ENCODE data around the gene TMEM150B. TPM values are rescaled to one million over a fixed set of nuclear protein-coding genes. Genes with fewer than 3 reads are reported as not detected.

TMEM150B gene
- total and polyA plus RNA-seq, 2 donors (not counting 1 experiment from before 2014, with no cell fraction given) = not detected

DNA sequence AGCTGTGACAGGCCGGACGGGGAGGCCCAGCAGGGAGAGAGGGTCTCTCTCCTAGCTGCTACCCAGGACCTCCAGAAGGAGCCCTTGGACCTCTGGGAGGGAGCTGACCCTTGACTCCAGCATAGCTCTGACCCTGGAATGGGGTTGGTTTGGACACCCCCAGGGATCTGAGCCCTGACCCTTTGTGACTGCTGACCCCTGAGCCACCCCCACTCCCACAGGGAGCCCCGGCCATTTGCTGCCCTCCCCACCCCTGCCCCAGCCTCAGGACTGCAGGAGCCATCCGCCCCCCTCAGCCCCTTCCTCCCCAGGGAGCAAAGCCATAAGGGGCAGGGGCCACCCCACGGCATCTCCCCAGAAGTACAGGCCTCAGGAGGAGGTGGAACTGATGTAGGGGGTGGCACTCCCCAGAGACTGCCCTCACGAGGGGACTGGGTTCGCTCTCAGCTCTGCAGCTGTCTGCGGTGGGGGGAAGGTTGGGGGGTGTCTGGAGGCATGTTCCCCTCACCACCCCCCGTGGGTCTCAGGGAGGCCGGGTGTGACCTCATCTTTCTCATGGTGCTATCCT is 22.4 kb upstream of the TMEM150B start:
- TF ChIP-seq EZH2 (IDR thresholded peaks at IDR 0.05; ENCODE audit: low read length, missing control alignments) = no peak
- TF ChIP-seq, protein P1, sequence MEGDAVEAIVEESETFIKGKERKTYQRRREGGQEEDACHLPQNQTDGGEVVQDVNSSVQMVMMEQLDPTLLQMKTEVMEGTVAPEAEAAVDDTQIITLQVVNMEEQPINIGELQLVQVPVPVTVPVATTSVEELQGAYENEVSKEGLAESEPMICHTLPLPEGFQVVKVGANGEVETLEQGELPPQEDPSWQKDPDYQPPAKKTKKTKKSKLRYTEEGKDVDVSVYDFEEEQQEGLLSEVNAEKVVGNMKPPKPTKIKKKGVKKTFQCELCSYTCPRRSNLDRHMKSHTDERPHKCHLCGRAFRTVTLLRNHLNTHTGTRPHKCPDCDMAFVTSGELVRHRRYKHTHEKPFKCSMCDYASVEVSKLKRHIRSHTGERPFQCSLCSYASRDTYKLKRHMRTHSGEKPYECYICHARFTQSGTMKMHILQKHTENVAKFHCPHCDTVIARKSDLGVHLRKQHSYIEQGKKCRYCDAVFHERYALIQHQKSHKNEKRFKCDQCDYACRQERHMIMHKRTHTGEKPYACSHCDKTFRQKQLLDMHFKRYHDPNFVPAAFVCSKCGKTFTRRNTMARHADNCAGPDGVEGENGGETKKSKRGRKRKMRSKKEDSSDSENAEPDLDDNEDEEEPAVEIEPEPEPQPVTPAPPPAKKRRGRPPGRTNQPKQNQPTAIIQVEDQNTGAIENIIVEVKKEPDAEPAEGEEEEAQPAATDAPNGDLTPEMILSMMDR (conservative IDR thresholded peaks at IDR 0.05 in 1 of 2, IDR thresholded peaks at IDR 0.05 in 1 of 2; ENCODE audit: low read depth in 1 of 2, low read length in 2 of 2) = no peak
- DNase-seq (ENCODE audit: low read depth in 2 of 2) = no peak
- H3K4me3 ChIP-seq (replicated peaks in 1 of 4; ENCODE audit: control extremely low read depth in 1 of 4, insufficient read depth in 1 of 4, low read depth in 3 of 4, low read length in 4 of 4) = no peak overlapping the region
- no peaks in the 10 kb centered on the region for H3K9me3 ChIP-seq (ENCODE audit: control insufficient read depth, insufficient read depth, low read depth, low read length)
- no peak overlapping the region for H3K9ac ChIP-seq (ENCODE audit: insufficient read depth, low read length)
- no peak overlapping the region for H2AFZ ChIP-seq (ENCODE audit: low read length)
- H3K79me2 ChIP-seq (ENCODE audit: control insufficient read depth, insufficient read depth, low read length) = no peaks in the 10 kb centered on the region
- H3K36me3 ChIP-seq (ENCODE audit: control insufficient read depth, insufficient read depth, low read length) = peaks cover 2% of the 10 kb centered on the region
- no peak overlapping the region for H3K27ac ChIP-seq (ENCODE audit: insufficient read depth, low read length)
- peaks cover 2% of the 10 kb centered on the region for H3K4me1 ChIP-seq (ENCODE audit: control insufficient read depth, extremely low read depth, insufficient read depth, low read length)
- peaks cover 13% of the 10 kb centered on the region for H3K27me3 ChIP-seq (ENCODE audit: control insufficient read depth, insufficient read depth, low read length)
- no peak overlapping the region for H3K4me2 ChIP-seq (ENCODE audit: extremely low read depth, insufficient read depth, low read length)
- no peaks in the 10 kb centered on the region for H4K20me1 ChIP-seq (ENCODE audit: control insufficient read depth, extremely low read depth, insufficient read depth, low read length)

GRCh38 chr19:55346725-55347441 is 21.7 kb upstream of the TMEM150B start:
- no peak overlapping the region for H3K27ac ChIP-seq (ENCODE audit: insufficient read depth, low read length)
- H3K9me3 ChIP-seq (ENCODE audit: control insufficient read depth, insufficient read depth, low read depth, low read length) = no peaks in the 10 kb centered on the region
- H3K79me2 ChIP-seq (ENCODE audit: control insufficient read depth, insufficient read depth, low read length) = no peaks in the 10 kb centered on the region
- peaks cover 7% of the 10 kb centered on the region for H3K27me3 ChIP-seq (ENCODE audit: control insufficient read depth, insufficient read depth, low read length)
- no peak overlapping the region for H3K9ac ChIP-seq (ENCODE audit: insufficient read depth, low read length)
- peaks cover 2% of the 10 kb centered on the region for H3K4me1 ChIP-seq (ENCODE audit: control insufficient read depth, extremely low read depth, insufficient read depth, low read length)
- no peak for TF ChIP-seq EZH2 (IDR thresholded peaks at IDR 0.05; ENCODE audit: low read length, missing control alignments)
- TF ChIP-seq, protein P1 (conservative IDR thresholded peaks at IDR 0.05 in 1 of 2, IDR thresholded peaks at IDR 0.05 in 1 of 2; ENCODE audit: low read depth in 1 of 2, low read length in 2 of 2) = no peak
- H4K20me1 ChIP-seq (ENCODE audit: control insufficient read depth, extremely low read depth, insufficient read depth, low read length) = no peaks in the 10 kb centered on the region
- no peak overlapping the region for H3K4me3 ChIP-seq (replicated peaks in 1 of 4; ENCODE audit: control extremely low read depth in 1 of 4, insufficient read depth in 1 of 4, low read depth in 3 of 4, low read length in 4 of 4)
- no peak overlapping the region for H2AFZ ChIP-seq (ENCODE audit: low read length)
- H3K4me2 ChIP-seq (ENCODE audit: extremely low read depth, insufficient read depth, low read length) = no peak overlapping the region
- no peak for DNase-seq (ENCODE audit: low read depth in 2 of 2)
- H3K36me3 ChIP-seq (ENCODE audit: control insufficient read depth, insufficient read depth, low read length) = peaks cover 2% of the 10 kb centered on the region

DNA sequence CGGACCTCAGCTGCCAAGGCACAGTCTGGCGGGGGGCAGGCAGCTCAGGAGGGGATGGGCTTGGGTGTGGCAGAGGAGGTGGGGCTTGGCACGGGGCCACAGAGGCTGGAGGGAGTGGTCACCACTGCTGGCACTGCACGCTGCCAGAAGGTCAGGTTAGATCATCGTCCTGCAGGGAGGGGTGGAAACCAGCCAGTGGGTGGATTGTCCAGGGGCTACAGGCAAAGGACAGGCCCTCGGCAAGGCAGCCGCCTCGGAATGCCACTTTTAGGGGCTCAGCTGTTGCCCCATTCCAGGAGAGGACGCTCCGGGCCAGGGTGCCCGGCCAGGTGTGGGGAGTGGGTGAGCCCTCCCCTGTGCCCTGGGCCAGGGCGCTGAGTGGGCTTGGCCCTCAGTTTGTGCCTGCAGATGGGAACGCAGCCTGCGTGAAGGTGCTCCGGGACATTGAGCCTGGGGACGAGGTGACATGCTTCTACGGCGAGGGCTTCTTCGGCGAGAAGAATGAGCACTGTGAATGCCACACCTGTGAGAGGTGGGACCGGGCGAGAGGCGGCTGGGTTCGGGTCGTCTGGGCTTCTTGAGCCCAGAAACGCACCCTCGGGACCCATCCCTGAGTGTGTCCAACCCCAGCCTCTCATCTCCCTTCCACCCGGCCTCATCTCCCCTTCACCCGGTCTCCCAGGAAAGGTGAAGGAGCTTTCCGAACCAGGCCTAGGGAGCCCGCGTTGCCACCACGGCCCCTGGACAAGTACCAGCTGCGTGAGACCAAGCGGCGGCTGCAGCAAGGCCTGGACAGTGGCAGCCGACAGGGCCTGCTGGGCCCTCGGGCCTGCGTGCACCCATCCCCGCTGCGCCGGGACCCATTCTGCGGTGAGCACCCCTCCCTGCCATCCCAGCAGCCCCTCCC is 20.9 kb upstream of the TMEM150B start:
- Histone ChIP-seq H3K4me3 (replicated peaks in 1 of 4; ENCODE audit: control extremely low read depth in 1 of 4, insufficient read depth in 1 of 4, low read depth in 3 of 4, low read length in 4 of 4) (no peak overlapping the region), H4K20me1 (ENCODE audit: control insufficient read depth, extremely low read depth, insufficient read depth, low read length) (no peaks in the 10 kb centered on the region), H3K36me3 (ENCODE audit: control insufficient read depth, insufficient read depth, low read length) (peaks cover 4% of the 10 kb centered on the region), H3K4me1 (ENCODE audit: control insufficient read depth, extremely low read depth, insufficient read depth, low read length) (peaks cover 5% of the 10 kb centered on the region), H3K27ac (ENCODE audit: insufficient read depth, low read length) (no peak overlapping the region), H3K4me2 (ENCODE audit: extremely low read depth, insufficient read depth, low read length) (no peak overlapping the region), H3K79me2 (ENCODE audit: control insufficient read depth, insufficient read depth, low read length) (no peaks in the 10 kb centered on the region), H3K9me3 (ENCODE audit: control insufficient read depth, insufficient read depth, low read depth, low read length) (no peaks in the 10 kb centered on the region), H3K27me3 (ENCODE audit: control insufficient read depth, insufficient read depth, low read length) (no peaks in the 10 kb centered on the region), H3K9ac (ENCODE audit: insufficient read depth, low read length) (no peak overlapping the region), H2AFZ (ENCODE audit: low read length) (no peak overlapping the region)
- DNase-seq (ENCODE audit: low read depth in 2 of 2) = peak; percentile 41 to 46
- no peak for TF ChIP-seq EZH2 (IDR thresholded peaks at IDR 0.05; ENCODE audit: low read length, missing control alignments)
- TF ChIP-seq, protein P1 (conservative IDR thresholded peaks at IDR 0.05 in 1 of 2, IDR thresholded peaks at IDR 0.05 in 1 of 2; ENCODE audit: low read depth in 1 of 2, low read length in 2 of 2) = no peak

Data from fibroblast of lung (primary cell).